HG03175 (cell line): ENCODE data around the gene GMDS.

Experiments used
- ATAC-seq: cut with Tn5 transposase; IDR thresholded peaks from one replicate; pipeline ENCODE4 v1.9.1; 2021; ENCODE audit warnings: mild to moderate bottlenecking, moderate library complexity; ENCODE audit not compliant: unreplicated experiment

GMDS gene

GRCh38 chr6:1611322-1611571 lies 634.2 kb downstream of the GMDS start:
- no peak for ATAC-seq

- no peak for ATAC-seq
Measured at GRCh38 chr6:1610497-1611321, 634.7 kb downstream of the GMDS start.

- no peak for ATAC-seq
Measured at GRCh38 chr6:1609648-1610496, 635.5 kb downstream of the GMDS start, which contains the start of gene FOXC1. Gene FOXC1 (plus strand): TSS chr6:1609915. CDS start chr6:1610446, 531 bp downstream.

GRCh38 chr6:1609041-1609647 lies 636.3 kb downstream of the GMDS start:
- ATAC-seq = no peak

GRCh38 chr6:1608222-1609040 lies 637.0 kb downstream of the GMDS start:
- ATAC-seq = no peak

GRCh38 chr6:1607516-1608221 lies 637.7 kb downstream of the GMDS start:
- ATAC-seq = no peak

GRCh38 chr6:1606780-1607515 lies 638.5 kb downstream of the GMDS start:
- no peak for ATAC-seq

GRCh38 chr6:1605893-1606779 lies 639.3 kb downstream of the GMDS start:
- no peak for ATAC-seq

- ATAC-seq = no peak
Measured at GRCh38 chr6:1605004-1605892, 640.2 kb downstream of the GMDS start.

- ATAC-seq = no peak
Measured at GRCh38 chr6:1604158-1605003, 641.0 kb downstream of the GMDS start.

- ATAC-seq = no peak
Measured at GRCh38 chr6:1603708-1604107, 641.7 kb downstream of the GMDS start.

- ATAC-seq = no peak
Measured at GRCh38 chr6:1602049-1602713, 643.2 kb downstream of the GMDS start.

- ATAC-seq = no peak
Measured at GRCh38 chr6:1601158-1602048, 644.0 kb downstream of the GMDS start.

GRCh38 chr6:1600764-1601157 lies 644.6 kb downstream of the GMDS start:
- no peak for ATAC-seq

- no peak for ATAC-seq
Measured at GRCh38 chr6:1600063-1600763, 645.2 kb downstream of the GMDS start.
